HEK293 (cell line): ENCODE measurements around the gene ARMC10.

Source experiments
- REST ChIP-seq: fragments of 450-650 bp; formaldehyde crosslinking; IDR thresholded peaks from 2 replicates; pipeline ENCODE4 v1.5.1; 2016; ENCODE audit warnings: missing biosample characterization, missing genetic modification characterization
- ZNF133 ChIP-seq: fragments of 450-650 bp; formaldehyde crosslinking; IDR thresholded peaks from 2 replicates; pipeline ENCODE4 v1.5.1; 2016; ENCODE audit warnings: missing biosample characterization, missing genetic modification characterization
- ZNF174 ChIP-seq: fragments of 450-650 bp; formaldehyde crosslinking; IDR thresholded peaks from 2 replicates; pipeline ENCODE4 v1.5.0; 2017; ENCODE audit warnings: missing biosample characterization, mild to moderate bottlenecking, missing genetic modification characterization

- no peak for TF ChIP-seq ZNF174 (tag by site-specific recombination)
- no peak for TF ChIP-seq ZNF133 (tag by site-specific recombination)
- TF ChIP-seq REST (tag by site-specific recombination): no peak
These were observed 19.2 kb downstream of the ARMC10 start for GRCh38 chr7:103094102-103094501.
